ENCODE data around the gene SMG7. TPM values are rescaled to one million over a fixed set of nuclear protein-coding genes. Genes with fewer than 3 reads are reported as not detected.

The SMG7 gene
- total and polyA plus RNA-seq, 2 of the 4 experiments (the other 2 are of a cell fraction): 18.1 to 22.6 TPM

DNA sequence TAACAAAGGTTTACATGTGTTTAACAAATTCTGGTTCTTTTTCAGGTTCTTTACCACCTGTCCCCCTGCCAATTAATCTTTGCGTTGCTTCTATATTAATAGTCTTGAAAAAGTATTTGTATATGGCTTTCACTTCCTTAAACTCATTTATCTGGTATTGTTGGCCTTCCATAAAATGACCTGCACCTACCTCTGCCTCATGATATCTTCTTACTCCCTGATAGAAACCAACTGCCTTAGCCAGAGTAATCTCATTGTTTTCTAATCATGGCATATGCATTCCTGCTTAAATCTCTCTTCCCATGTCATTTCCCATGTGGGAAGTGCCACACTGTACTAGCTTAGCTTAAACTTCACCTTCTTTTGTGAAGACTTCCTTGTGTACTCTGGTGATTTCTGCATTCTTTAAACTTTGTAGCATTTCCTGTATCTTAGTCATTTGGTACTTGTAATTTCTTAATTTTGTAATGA, 8.7 kb downstream of the SMG7 start:
- peak overlapping the region; percentile 34 for H2BK5ac ChIP-seq (ENCODE audit: low read depth, low read length, poor library complexity, severe bottlenecking)
- peaks cover 5% of the 10 kb centered on the region for H3K4me1 ChIP-seq (ENCODE audit: control insufficient read depth, insufficient read depth, low read length)
- no CpG with 5 or more reads among the region's 1 CpG for WGBS, 2 experiments (ENCODE audit: extremely low coverage in 2 of 2, insufficient read length in 1 of 2)
- no peak overlapping the region for H2AFZ ChIP-seq (replicated peaks; ENCODE audit: low read length, poor library complexity)
- intact Hi-C loops (cut with micrococcal nuclease): no loop called here
- peaks cover 47% of the 10 kb centered on the region for H4K20me1 ChIP-seq (ENCODE audit: insufficient read depth, low read length)
- H3K23ac ChIP-seq (ENCODE audit: low read depth, low read length): 0 out of 2 replicates have a peak overlapping the region, but pooled peaks have one; percentile 25
- H3K9me1 ChIP-seq (ENCODE audit: insufficient read depth, low read length): no peaks in the 10 kb centered on the region
- H2AK9ac ChIP-seq (replicated peaks; ENCODE audit: low read depth, low read length, poor library complexity): no peak overlapping the region
- H2BK120ac ChIP-seq (ENCODE audit: low read depth, low read length): no peak overlapping the region
- H3K9ac ChIP-seq (ENCODE audit: low read depth, low read length): no peak overlapping the region
- TF ChIP-seq FOS (IDR thresholded peaks at IDR 0.05; ENCODE audit: low read depth, low read length): no peak
- TF ChIP-seq, protein P1, sequence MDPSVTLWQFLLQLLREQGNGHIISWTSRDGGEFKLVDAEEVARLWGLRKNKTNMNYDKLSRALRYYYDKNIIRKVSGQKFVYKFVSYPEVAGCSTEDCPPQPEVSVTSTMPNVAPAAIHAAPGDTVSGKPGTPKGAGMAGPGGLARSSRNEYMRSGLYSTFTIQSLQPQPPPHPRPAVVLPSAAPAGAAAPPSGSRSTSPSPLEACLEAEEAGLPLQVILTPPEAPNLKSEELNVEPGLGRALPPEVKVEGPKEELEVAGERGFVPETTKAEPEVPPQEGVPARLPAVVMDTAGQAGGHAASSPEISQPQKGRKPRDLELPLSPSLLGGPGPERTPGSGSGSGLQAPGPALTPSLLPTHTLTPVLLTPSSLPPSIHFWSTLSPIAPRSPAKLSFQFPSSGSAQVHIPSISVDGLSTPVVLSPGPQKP (IDR thresholded peaks at IDR 0.05; ENCODE audit: borderline replicate concordance, low read depth, low read length): no peak
- no peak for TF ChIP-seq POLR2A (IDR thresholded peaks at IDR 0.05; ENCODE audit: low read depth, low read length)
- no peak for TF ChIP-seq MXI1 (IDR thresholded peaks at IDR 0.05; ENCODE audit: borderline replicate concordance, low read depth, low read length)
- TF ChIP-seq CEBPB (IDR thresholded peaks at IDR 0.05; ENCODE audit: low read depth, low read length): no peak
- no peak for TF ChIP-seq MAFK (IDR thresholded peaks at IDR 0.05; ENCODE audit: low read depth, low read length)
- TF ChIP-seq BHLHE40 (IDR thresholded peaks at IDR 0.05; ENCODE audit: low read depth, low read length): no peak
- TF ChIP-seq CHD1 (IDR thresholded peaks at IDR 0.05; ENCODE audit: low read depth, low read length): no peak
- TF ChIP-seq, protein P2, sequence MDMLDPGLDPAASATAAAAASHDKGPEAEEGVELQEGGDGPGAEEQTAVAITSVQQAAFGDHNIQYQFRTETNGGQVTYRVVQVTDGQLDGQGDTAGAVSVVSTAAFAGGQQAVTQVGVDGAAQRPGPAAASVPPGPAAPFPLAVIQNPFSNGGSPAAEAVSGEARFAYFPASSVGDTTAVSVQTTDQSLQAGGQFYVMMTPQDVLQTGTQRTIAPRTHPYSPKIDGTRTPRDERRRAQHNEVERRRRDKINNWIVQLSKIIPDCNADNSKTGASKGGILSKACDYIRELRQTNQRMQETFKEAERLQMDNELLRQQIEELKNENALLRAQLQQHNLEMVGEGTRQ (IDR thresholded peaks at IDR 0.05; ENCODE audit: low read depth, low read length): no peak
- TF ChIP-seq RFX5 (IDR thresholded peaks at IDR 0.05; ENCODE audit: low read depth, low read length): no peak
- no peak for TF ChIP-seq RCOR1 (IDR thresholded peaks at IDR 0.05; ENCODE audit: insufficient replicate concordance, low read length)
- no peak for TF ChIP-seq RAD21 (IDR thresholded peaks at IDR 0.05; ENCODE audit: low read length)
- TF ChIP-seq, protein P3, sequence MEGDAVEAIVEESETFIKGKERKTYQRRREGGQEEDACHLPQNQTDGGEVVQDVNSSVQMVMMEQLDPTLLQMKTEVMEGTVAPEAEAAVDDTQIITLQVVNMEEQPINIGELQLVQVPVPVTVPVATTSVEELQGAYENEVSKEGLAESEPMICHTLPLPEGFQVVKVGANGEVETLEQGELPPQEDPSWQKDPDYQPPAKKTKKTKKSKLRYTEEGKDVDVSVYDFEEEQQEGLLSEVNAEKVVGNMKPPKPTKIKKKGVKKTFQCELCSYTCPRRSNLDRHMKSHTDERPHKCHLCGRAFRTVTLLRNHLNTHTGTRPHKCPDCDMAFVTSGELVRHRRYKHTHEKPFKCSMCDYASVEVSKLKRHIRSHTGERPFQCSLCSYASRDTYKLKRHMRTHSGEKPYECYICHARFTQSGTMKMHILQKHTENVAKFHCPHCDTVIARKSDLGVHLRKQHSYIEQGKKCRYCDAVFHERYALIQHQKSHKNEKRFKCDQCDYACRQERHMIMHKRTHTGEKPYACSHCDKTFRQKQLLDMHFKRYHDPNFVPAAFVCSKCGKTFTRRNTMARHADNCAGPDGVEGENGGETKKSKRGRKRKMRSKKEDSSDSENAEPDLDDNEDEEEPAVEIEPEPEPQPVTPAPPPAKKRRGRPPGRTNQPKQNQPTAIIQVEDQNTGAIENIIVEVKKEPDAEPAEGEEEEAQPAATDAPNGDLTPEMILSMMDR (conservative IDR thresholded peaks at IDR 0.05; ENCODE audit: low read depth, low read length): no peak
- TF ChIP-seq NFE2L2 (IDR thresholded peaks at IDR 0.05; ENCODE audit: low read depth, low read length): no peak
- TF ChIP-seq MAZ (IDR thresholded peaks at IDR 0.05; ENCODE audit: borderline replicate concordance, low read depth, low read length): no peak
- no peaks in the 10 kb centered on the region for H3K9me3 ChIP-seq (ENCODE audit: control insufficient read depth, insufficient read depth, low read length)
- no peak overlapping the region for H4K8ac ChIP-seq (ENCODE audit: low read depth in 2 of 2, low read length in 2 of 2)
- no peak overlapping the region for H3K4me3 ChIP-seq (ENCODE audit: insufficient read depth, low read depth, low read length)
- peak; percentile 19 for DNase-seq
- H4K91ac ChIP-seq (ENCODE audit: insufficient read depth, low read depth, low read length): no peak overlapping the region
- no peak overlapping the region for H3K27ac ChIP-seq (ENCODE audit: insufficient read depth, low read length)
- H3K4ac ChIP-seq (ENCODE audit: low read depth, low read length): no peak overlapping the region
- H3K79me1 ChIP-seq (ENCODE audit: low read depth in 1 of 2, low read length in 2 of 2): peaks cover 18 to 67% of the 10 kb centered on the region in 2 experiments
- H3K14ac ChIP-seq (replicated peaks; ENCODE audit: low read depth, low read length): no peak overlapping the region
- ChIA-PET CTCF (no interaction called here), POLR2A (ENCODE audit: unreplicated experiment) (no interaction called here)
- H2AK5ac ChIP-seq (ENCODE audit: low read depth, low read length): no peak overlapping the region
- no peak overlapping the region for H3K56ac ChIP-seq (ENCODE audit: extremely low read depth, insufficient read depth, low read length)
- H3K18ac ChIP-seq (ENCODE audit: low read depth, low read length): no peak overlapping the region
- H3K36me3 ChIP-seq (ENCODE audit: control insufficient read depth, insufficient read depth, low read length): no peaks in the 10 kb centered on the region
- dilution Hi-C loops (cut with HindIII; ENCODE audit: low sequenced_read_pairs, unreplicated experiment): no loop called here
- in situ Hi-C loops (cut with MboI; ENCODE audit: low sequenced_read_pairs): no loop called here
- no peak overlapping the region for H2BK20ac ChIP-seq (ENCODE audit: low read depth, low read length)
- no peak overlapping the region; the same call in 1 of the 2 replicates for H3K4me2 ChIP-seq (ENCODE audit: low read depth, low read length)
- no peak overlapping the region for H4K5ac ChIP-seq (ENCODE audit: low read depth, low read length)
- H3K27me3 ChIP-seq (ENCODE audit: control insufficient read depth, insufficient read depth, low read length): no peaks in the 10 kb centered on the region
- ATAC-seq (ENCODE audit: low read depth): peak; percentile 49
- H2BK15ac ChIP-seq (ENCODE audit: low read depth, low read length): no peak overlapping the region
- no TSS peak for BruUV-seq (replicated peaks)

All from IMR-90 (cell line).